Osteocyte (in vitro differentiated cells): Measurements from ENCODE around the gene MRPL24. TPM values are rescaled to one million over a fixed set of nuclear protein-coding genes. Genes with fewer than 3 reads are reported as not detected.

Experiments
- DNase-seq: peaks from one replicate; pipeline ENCODE4 v3.0.0; 2021; ENCODE audit warnings: mixed read lengths; ENCODE audit not compliant: unreplicated experiment; ENCODE audit errors: extremely low spot score
- H3K27ac Mint-ChIP-seq: one replicate; pipeline ENCODE4 v1.8.0; 2021; ENCODE audit warnings: mild to moderate bottlenecking, mixed read lengths; ENCODE audit not compliant: unreplicated experiment
- H3K27me3 Mint-ChIP-seq: one replicate; pipeline ENCODE4 v1.8.0; 2021; ENCODE audit warnings: mixed read lengths; ENCODE audit not compliant: unreplicated experiment
- H3K36me3 Mint-ChIP-seq: one replicate; pipeline ENCODE4 v1.8.0; 2021; ENCODE audit warnings: mixed read lengths; ENCODE audit not compliant: unreplicated experiment
- H3K4me1 Mint-ChIP-seq: one replicate; pipeline ENCODE4 v1.8.0; 2021; ENCODE audit warnings: mixed read lengths; ENCODE audit not compliant: unreplicated experiment
- H3K4me3 Mint-ChIP-seq: one replicate; pipeline ENCODE4 v1.8.0; 2021; ENCODE audit warnings: mild to moderate bottlenecking, moderate library complexity, mixed read lengths; ENCODE audit not compliant: unreplicated experiment
- H3K9me3 Mint-ChIP-seq: one replicate; pipeline ENCODE4 v1.8.0; 2021; ENCODE audit warnings: mixed read lengths; ENCODE audit not compliant: unreplicated experiment
- total RNA-seq: library from RNA; stranded (reverse); gene quantifications from 2 replicates; pipeline ENCODE4 v1.2.1, GENCODE V29; 2021
- TF ChIP-seq, protein P1 (sequence below): fragments of 200-600 bp; sonication (generic); IDR thresholded peaks from 2 replicates; pipeline ENCODE4 v1.5.0; 2021; ENCODE audit warnings: antibody characterized with exemption, mild to moderate bottlenecking, moderate library complexity

MRPL24 gene
- total RNA-seq, 1 donor from 2014 or later: 52.6 TPM

DNA sequence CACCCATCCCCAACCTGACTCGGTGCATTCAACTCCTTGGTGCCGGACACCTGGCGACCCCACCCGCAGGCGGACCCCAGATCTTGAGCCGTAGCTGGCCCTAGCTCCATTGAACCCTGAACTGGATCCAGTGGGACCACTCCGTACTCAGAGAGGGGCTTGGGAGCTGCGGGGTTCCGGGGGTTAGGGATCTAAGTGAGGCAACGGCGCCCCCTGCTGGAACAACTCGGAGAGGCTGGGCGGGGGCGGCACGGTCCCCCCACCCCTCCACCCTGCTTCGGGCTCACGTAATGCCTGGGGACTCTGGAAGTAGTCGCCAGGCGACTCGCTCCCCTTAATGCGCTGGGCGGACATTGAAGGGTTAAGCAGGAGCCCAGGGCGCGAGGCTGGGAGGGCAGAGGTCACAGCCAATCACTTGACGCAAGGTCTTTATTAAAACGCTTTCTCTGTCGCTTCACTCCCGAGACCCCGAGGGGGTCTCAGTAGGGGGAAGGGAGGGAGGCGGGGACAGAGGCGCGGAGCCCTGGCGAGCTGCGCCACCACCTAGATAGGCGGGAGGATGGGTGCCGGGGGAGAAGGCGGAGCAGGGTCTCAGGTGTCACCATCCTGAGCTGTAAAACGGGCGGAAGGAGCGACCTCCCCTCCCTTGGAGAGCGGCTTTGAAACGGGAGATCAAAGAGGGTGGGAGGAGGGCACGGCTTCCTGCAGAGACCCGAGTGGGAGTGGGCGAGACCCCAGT, 34.8 kb downstream of the MRPL24 start:
- H3K4me1 Mint-ChIP-seq: peaks cover 82% of the 10 kb centered on the region
- H3K4me3 Mint-ChIP-seq: peak overlapping the region; percentile 78

GRCh38 chr1:156705321-156705917, 35.5 kb downstream of the MRPL24 start, which contains the start of gene CRABP2:
Gene CRABP2, minus strand, starts transcription at chr1:156705583. Its CDS starts 137 bp downstream, at chr1:156705446.
- H3K4me3 Mint-ChIP-seq: peak within 1 kb of the TSS; percentile 78
- peaks cover 76% of the 10 kb centered on the region for H3K4me1 Mint-ChIP-seq
- H3K9me3 Mint-ChIP-seq: no peaks in the 10 kb centered on the region
- TF ChIP-seq, protein P1, sequence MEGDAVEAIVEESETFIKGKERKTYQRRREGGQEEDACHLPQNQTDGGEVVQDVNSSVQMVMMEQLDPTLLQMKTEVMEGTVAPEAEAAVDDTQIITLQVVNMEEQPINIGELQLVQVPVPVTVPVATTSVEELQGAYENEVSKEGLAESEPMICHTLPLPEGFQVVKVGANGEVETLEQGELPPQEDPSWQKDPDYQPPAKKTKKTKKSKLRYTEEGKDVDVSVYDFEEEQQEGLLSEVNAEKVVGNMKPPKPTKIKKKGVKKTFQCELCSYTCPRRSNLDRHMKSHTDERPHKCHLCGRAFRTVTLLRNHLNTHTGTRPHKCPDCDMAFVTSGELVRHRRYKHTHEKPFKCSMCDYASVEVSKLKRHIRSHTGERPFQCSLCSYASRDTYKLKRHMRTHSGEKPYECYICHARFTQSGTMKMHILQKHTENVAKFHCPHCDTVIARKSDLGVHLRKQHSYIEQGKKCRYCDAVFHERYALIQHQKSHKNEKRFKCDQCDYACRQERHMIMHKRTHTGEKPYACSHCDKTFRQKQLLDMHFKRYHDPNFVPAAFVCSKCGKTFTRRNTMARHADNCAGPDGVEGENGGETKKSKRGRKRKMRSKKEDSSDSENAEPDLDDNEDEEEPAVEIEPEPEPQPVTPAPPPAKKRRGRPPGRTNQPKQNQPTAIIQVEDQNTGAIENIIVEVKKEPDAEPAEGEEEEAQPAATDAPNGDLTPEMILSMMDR: no peak
- H3K36me3 Mint-ChIP-seq: peaks cover 9% of the 10 kb centered on the region
- H3K27me3 Mint-ChIP-seq: no peaks in the 10 kb centered on the region
- no peak for DNase-seq
- peak within 1 kb of the TSS; percentile 95 for H3K27ac Mint-ChIP-seq

More for the DNA sequence above, 34.8 kb downstream of the MRPL24 start:
- Mint-ChIP-seq H3K27me3 (no peaks in the 10 kb centered on the region), H3K36me3 (peaks cover 6% of the 10 kb centered on the region), H3K9me3 (no peaks in the 10 kb centered on the region), H3K27ac (peak overlapping the region; percentile 95)
- DNase-seq: peak; percentile 91
- TF ChIP-seq, protein P1: peak; percentile 96

DNA sequence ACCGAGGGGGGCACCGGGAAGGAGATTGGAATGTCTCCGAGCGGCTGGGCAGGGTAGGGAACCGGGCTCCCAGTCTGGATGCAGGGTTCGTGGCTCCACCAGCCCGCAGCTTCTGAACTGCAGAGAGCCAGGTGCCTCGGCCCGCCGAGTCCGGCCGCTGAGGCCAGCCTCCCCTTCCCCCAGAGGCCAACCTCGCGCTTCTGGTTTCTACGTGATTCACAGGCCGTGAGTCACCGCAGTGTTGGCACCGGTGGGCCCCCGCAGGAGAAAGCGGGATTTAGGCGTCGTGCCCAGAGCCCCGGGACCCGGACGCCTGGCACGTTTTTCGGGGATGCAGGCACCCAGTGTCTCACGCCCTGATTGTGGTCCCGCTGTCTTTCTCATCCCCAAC, 36.0 kb downstream of the MRPL24 start:
- peak overlapping the region; percentile 78 for H3K4me3 Mint-ChIP-seq

DNA sequence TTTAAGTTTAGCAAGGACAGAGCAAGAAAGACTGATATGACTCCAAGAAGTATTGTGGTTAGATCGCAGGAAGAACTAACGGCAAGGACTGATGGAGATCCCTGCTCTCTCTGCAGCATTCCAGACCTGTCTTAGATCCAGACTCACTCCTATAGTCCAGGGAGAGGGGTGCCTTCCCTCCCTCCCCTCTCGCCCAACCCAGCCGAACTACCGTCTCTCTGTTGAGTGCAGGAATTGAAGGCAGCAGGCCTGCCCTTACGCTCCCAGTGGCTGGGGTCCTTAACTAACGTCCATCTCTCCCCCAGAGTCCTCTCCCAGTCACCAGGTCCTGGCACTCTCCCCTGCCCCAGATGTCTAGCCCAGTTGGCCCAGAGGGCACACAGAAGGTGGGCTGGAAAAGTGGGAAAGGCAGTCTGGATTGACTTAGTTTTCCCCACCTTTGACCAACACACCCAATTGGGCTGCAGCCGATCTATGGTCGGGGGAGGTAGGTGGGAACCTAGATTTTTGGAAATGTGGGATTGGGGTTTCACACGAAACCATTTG, 36.6 kb downstream of the MRPL24 start:
- H3K4me1 Mint-ChIP-seq: peaks cover 64% of the 10 kb centered on the region
- TF ChIP-seq, protein P1: no peak
- H3K27ac Mint-ChIP-seq: peak overlapping the region; percentile 95
- H3K9me3 Mint-ChIP-seq: no peaks in the 10 kb centered on the region
- no peaks in the 10 kb centered on the region for H3K27me3 Mint-ChIP-seq
- H3K4me3 Mint-ChIP-seq: peak overlapping the region; percentile 78
- H3K36me3 Mint-ChIP-seq: peaks cover 17% of the 10 kb centered on the region
- DNase-seq: no peak

More for the DNA sequence above, 36.0 kb downstream of the MRPL24 start:
- DNase-seq: peak; percentile 86
- Mint-ChIP-seq H3K4me1 (peaks cover 71% of the 10 kb centered on the region), H3K9me3 (no peaks in the 10 kb centered on the region), H3K27me3 (no peaks in the 10 kb centered on the region), H3K27ac (peak overlapping the region; percentile 95), H3K36me3 (peaks cover 11% of the 10 kb centered on the region)
- TF ChIP-seq, protein P1: no peak

GRCh38 chr1:156703741-156704140, 37.1 kb downstream of the MRPL24 start:
- peaks cover 59% of the 10 kb centered on the region for H3K4me1 Mint-ChIP-seq
- H3K4me3 Mint-ChIP-seq: peak overlapping the region; percentile 78
- no peaks in the 10 kb centered on the region for H3K27me3 Mint-ChIP-seq
- DNase-seq: no peak
- H3K27ac Mint-ChIP-seq: peak overlapping the region; percentile 95
- no peaks in the 10 kb centered on the region for H3K9me3 Mint-ChIP-seq
- TF ChIP-seq, protein P1: no peak
- peaks cover 21% of the 10 kb centered on the region for H3K36me3 Mint-ChIP-seq
